H54 (cell line): Measurements from ENCODE around the gene LRRC46.

Experiments
- DNase-seq: peaks from one replicate; pipeline ENCODE4 v3.0.0; 2011; ENCODE audit warnings: low spot score, mixed read lengths; ENCODE audit not compliant: insufficient read length
- FAIRE-seq: peaks from 3 replicates; lab custom pipeline; 2011; peaks lifted over from hg19 to GRCh38; lab: Jason Lieb, UNC
- POLR2A ChIP-seq: IDR thresholded peaks from 2 replicates; pipeline ENCODE4 v1.6.1; 2011; ENCODE audit warnings: low read depth, mild to moderate bottlenecking, low read length

Gene LRRC46

DNA sequence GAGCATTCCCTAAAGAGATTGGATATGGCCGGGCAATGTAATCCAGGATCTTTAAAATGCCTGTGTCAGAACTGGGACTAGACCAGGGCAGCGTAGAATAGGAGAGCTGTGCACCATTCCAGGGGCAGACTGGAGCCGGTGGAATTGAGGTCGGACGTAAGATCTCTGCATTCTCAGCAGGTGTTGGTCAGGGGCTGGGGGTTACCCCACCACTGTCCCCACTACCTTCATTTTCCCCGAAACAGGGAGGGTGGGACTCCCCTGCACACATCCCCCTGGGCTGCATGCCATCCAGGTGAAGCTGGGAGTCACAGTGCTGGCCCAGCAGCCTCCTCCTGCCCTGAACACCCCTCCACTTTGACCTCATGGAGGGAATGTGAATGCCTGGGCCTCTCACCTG is 27.7 kb upstream of the LRRC46 start:
- DNase-seq (no peak), FAIRE-seq (no peak)
- TF ChIP-seq POLR2A = no peak

DNA sequence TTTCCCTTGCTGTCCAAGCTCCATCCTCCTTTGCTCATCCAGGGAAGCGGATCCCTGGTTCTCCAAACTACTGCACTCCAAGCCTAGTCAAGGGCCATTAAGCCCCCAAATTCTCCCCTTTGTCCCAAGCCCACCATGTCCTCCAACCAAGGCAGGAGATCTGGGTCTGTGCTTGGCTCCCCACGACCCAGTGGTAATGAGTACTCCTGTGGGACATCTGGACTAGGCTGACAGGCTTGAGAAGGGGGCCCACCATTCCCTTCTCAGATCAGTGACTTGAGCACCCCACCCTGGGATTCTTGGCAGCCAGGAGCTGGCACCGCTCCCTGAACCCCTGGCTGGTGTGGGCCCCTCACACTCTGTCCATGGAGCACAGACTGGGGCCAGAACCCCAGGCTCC is 27.0 kb upstream of the LRRC46 start:
- TF ChIP-seq POLR2A = no peak
- DNase-seq (no peak), FAIRE-seq (no peak)

DNA sequence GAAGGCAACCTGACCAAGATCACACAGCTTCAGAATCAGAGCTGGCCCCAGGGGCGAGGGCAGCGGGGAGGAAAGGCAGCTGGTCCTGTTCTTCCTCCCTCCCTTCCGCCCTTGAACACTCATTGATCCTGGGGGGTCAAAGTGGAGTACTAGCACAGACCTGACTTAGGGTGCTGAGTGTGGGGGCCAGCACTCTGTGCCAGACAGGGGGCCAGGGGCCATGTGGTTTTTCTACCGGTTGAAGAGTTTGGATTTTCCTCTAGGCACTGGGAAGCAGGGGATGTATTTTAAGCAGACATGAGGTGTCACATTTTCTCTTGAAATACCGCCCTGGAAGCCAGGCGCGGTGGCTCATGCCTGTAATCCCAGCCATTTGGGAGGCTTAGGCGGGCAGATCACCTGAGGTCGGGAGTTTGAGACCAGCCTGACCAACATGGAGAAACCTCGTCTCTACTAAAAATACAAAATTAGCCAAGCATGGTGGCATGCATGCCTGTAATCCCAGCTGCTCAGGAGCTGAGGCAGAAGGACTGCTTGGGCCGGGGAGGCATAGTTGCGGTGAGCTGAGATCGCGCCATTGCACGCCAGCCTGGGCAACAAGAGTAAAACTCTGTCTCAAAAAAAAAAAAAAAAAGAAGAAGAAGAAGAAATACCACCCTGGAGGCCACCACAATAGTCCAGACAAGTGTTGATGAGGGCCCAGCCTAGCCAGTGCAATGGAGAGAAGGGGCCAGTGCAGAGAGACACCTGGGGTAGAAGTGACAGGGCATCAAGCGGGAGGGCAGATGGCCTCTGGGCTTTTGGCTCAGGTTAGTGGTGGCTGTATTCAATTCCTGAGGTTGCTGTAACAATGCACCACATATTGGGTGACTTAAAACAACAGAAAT is 25.2 kb upstream of the LRRC46 start:
- no peak for FAIRE-seq
- TF ChIP-seq POLR2A = no peak
- no peak for DNase-seq

DNA sequence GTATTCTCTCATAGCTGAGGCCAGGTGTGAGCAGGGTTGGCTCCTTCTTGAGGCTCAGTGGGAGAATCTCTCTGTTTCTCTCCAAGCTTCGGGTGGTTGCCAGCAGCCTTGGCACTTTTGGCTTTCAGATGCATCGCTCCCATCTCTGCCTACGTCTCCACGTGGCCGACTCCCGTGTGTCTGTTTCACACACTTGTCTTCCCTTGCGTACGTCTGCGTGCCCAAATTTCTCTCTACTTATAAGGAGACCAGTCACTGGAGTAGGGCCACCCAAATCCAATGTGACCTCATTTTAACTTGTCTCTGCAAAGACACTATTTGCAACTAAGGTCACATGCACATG is 24.6 kb upstream of the LRRC46 start:
- no peak for TF ChIP-seq POLR2A

DNA sequence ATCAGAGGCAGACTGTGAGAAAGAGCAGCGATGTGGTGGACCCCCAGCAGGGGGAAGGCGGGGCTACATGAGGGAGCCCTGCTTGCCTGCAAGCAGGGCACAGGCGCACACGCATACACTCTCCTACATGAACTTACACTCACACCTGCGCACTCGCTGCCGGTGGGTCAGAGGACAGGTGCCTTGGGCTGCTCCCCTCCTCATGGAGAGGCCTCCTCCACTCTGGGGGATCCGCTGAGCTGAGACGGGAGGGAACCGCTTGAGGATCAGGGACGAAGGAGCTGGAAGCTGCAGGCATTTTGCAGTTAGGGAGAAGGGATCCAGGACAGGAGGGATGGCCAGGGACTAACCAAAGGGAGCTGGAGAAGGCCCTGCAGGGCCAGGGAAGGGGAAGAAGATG is 24.0 kb upstream of the LRRC46 start:
- TF ChIP-seq POLR2A = no peak
- no peak for FAIRE-seq
- no peak for DNase-seq

More for the DNA sequence above, 24.6 kb upstream of the LRRC46 start:
- FAIRE-seq (no peak), DNase-seq (no peak)

DNA sequence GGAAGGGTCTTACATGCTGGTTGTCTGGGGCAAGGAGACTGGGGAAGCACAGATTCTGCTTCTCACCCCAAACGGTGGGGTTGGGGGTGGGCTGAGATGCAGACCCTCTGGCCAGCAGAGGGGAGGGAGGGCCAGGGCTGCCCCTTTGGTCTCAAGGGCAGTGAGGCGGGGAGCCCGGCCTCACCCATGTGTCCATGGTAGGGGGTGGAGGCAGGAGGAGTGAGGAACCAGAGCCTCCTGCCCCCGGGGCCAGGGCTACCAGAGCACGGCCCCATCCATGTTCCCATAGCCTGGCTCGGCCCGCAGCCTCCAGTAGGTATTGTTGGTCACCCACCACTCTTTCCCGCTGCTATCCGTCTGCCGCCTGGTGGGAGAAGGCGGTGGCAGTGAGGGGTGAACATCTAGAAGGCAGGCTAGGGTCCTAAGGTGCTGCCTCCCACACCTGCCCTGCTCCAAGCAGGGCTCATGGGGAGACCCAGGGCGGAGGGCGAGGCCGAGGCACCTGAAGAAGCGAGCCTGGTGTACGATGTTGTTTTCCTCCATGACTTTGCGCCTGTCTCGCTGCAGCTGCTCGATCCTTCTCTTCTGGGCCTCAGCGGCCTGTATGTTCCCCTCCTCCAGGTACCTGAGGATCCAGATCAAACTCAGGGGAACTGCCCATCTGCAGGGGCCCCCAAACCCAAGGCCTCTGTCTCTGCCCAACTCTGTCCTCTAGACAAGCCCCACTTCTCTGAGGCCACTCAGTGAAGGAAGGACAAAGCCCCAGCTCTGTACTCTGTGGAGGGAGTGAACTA is 23.2 kb upstream of the LRRC46 start:
- no peak for DNase-seq
- no peak for TF ChIP-seq POLR2A
- FAIRE-seq = no peak

DNA sequence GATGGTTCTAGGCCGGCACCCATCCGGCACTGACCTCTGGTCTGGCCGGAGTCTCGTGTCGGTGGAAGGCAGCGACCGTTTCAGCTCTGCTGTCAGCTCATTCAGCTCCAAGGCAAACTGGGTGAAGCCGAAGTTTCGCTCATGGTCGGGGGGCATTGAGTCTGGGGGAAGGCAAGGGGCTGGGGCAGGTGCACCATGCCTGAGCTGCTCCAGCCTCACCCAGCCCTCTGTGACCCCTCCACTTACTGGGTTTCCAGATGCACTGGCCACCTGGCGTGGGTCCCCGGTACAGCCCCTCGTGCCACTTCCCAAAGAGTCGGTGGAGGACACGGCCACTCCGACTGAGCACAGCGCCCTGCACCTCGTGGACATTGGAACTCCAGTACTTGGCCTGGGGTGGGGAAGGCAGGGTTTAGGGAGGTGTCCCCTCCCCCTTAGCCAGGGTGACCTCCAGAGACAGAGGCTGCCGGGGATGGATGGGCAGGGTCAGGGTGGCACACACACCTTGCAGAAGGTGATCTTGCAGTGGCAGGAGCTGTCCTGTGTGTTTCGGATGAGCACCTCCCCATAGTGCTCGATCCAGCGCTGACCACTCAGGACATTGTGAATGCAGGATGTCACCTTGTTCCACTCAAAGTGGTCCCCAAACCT is 22.5 kb upstream of the LRRC46 start:
- FAIRE-seq (no peak), DNase-seq (no peak)
- no peak for TF ChIP-seq POLR2A

DNA sequence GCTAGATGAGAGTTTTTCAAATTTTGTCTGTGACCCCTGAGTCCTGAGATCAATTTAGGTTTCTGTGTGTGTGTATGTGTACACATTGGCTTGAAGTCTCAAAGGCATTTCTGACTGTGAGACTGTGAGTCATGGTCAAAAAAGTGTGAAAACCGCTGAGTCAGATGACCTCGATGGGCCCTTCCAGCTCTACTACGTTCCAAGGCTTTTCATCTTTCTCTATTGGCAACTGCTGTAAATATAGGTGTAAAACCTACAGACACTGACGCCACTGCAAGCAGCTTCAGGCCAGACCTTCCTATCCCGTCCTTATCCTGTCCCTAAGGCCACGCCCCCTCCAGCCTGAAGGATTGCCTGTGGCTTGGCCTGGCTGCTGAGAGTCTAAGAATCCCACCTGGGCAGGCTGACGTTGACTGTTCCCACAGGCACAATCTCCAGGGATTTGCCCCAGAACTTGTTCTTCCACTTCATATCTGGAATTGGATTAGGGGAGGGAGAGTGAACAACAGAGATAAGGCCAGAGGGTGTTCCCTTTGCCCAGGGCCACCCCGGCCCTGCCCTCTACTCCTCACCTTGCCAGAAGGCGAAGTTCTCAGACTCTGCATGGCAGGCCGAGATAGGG is 21.2 kb upstream of the LRRC46 start:
- no peak for TF ChIP-seq POLR2A
- DNase-seq (peak; percentile 93), FAIRE-seq (peak; percentile 85)

DNA sequence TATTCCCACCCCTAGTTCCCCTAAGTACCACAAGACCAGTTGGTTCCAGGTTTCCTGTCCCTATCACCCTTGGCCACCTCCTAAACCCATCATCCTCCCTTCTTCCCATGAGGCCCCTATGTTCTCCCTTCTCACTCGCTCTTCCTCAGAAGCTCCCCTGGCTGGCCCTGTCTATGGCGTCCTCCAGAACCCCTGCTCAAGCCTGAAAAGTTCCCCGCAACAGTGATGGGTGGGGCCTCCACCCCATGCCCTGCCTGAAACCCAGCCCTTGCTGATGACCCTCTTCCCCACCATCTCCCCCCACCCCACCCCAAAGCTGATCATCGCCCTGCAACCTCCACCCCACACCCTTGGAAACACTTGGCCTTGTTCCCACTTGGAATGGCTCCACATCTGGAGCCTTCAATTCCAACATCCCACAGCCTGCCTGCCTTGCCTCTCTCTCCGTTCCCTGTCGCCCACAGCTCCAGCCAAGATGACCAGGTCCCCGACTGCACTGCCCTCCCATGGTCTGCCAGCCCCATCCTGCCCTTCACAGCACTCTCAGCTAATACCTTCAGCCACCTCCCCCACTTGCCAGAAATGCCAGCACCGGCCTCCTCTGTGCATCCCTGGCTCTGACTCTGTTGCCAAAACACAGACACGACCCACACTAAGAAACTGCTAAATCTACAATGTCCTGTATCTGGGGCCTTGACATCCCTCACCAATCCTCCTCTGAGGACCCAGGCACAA is 20.4 kb upstream of the LRRC46 start:
- FAIRE-seq = no peak

DNA sequence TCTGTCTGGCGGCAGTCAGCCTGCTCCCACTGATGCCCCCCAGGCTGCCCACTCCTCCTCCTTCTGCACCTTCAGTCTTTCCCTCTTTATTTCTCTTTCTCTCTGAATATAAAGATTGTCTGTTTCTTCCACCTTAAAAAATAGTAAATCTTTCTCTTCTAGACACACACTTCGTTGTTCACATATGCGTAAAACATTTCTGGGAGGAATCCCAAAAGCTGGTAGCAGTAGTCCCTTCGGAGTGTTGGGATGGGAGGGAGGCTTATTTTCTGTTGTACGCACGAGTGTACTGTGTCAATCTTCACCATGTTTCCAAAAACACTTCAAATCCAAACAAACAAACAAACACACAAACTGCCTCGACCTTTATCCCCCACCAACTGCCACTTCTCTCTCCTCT is 19.8 kb upstream of the LRRC46 start:
- DNase-seq (no peak), FAIRE-seq (no peak)
- TF ChIP-seq POLR2A = no peak

More for the DNA sequence above, 20.4 kb upstream of the LRRC46 start:
- TF ChIP-seq POLR2A = no peak
- DNase-seq = no peak

DNA sequence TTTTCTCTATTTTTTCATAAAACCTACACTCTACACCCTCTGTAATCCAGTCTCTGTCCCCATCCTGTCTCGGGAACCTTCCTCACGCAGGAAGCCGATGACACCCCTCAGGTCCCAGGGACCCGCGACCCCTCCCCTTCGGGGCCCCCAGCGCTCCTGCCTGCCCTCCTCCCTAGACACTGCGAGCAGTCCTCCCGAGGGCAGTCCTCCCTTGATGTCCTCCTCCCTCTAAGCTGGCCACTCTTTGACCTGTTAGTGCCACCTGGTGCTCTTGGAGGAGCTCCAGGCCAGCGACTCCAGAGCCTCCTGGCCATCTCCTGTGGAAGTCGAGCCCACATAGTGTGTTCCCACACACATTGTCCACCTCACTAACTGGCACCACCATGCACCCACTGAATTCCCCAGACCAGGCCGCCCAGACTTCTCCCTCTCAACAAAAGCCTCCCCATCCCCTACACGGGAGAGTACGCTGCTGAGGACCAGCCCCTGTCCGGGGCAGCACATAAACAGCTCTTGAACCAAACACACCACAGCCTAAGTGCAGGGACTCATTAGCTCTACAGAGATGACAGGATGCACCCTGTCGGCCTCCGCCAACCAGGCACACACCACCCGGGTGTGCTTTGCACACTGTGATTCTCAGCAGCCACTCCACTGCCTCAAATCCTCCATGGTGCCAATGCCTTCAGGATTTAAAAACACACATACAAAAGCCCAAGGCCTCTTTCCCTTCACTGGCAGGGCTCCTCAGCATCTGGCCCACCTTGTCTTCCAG is 19.1 kb upstream of the LRRC46 start:
- FAIRE-seq (no peak), DNase-seq (no peak)
- TF ChIP-seq POLR2A = no peak

DNA sequence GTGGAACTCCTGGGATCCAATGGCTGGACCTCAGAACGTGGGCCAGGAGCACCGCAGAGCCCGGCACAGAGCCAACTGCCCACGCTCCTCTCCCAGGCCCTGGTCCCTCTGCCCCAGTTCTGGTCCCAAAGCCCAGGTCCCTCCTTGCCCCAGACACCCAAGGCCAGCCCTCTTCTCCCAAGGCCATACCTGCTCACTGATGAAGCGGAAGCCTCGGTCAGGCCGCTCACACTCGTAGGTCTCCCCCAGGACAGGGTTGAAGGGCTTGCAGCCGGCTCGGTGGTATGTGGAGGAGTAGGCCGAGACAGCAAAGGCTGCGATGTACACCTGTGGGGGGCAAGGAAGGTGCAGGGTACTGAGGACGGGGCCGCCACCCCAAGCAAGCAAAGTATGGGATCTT is 18.4 kb upstream of the LRRC46 start:
- DNase-seq (no peak), FAIRE-seq (no peak)
- TF ChIP-seq POLR2A = no peak

DNA sequence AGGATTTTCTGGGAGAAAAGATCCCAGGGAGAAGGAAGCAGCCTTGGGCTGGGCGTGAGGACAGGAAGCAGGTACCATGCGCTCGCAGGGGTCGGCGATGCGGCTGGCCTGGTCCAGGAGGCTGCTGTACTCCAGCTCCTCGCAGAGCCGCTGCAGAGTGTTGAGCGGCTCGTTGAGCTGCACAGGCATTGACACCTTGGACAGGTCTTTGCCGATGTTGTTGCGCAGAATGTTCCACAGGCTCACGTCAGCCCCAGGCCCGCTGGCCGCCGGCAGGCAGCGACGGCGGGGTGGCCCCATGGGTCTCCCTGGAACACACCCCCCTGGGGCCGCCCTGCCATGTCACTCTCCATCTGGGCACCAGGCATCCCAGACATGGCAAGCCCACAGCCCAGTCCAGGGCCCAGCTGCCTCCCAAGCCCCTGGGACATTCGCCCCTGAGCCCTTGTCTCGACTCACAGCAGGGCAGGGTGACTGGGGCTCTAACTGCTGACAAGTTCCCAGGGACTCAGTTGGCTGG is 17.9 kb upstream of the LRRC46 start:
- DNase-seq (no peak), FAIRE-seq (no peak)
- TF ChIP-seq POLR2A = no peak
